GM18868 (cell line): ENCODE data around the gene CLDN2.

Experiments
- ATAC-seq: cut with Tn5 transposase; IDR thresholded peaks from one replicate; pipeline ENCODE4 v1.9.1; 2021; ENCODE audit warnings: mild to moderate bottlenecking, moderate library complexity; ENCODE audit not compliant: unreplicated experiment

CLDN2 gene

GRCh38 chrX:106917830-106918500 is 2.2 kb upstream of the CLDN2 start:
- no peak for ATAC-seq

GRCh38 chrX:106921637-106922036 is 1.4 kb downstream of the CLDN2 start:
- ATAC-seq: no peak

DNA sequence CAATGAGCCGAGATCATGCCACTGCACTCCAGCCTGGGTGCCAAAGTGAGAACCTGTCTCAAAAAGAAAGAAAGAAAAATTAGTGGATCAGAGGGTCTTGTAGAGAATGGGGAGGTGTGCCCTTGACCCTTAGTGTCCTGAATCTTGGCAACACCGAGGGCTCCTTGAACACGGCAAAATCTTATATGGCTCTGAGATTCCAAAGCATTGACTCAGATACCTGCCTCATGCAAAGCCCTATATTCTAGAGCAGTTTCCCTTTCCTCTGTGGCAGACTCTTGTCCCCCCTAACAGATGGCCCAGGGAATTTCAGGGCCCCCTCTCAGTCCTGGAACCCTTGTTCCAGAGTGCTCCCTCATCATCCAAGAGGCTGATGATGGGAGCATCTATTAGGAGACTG is 6.8 kb downstream of the CLDN2 start:
- ATAC-seq: no peak

GRCh38 chrX:106927700-106928099 is 7.5 kb downstream of the CLDN2 start:
- ATAC-seq: no peak

DNA sequence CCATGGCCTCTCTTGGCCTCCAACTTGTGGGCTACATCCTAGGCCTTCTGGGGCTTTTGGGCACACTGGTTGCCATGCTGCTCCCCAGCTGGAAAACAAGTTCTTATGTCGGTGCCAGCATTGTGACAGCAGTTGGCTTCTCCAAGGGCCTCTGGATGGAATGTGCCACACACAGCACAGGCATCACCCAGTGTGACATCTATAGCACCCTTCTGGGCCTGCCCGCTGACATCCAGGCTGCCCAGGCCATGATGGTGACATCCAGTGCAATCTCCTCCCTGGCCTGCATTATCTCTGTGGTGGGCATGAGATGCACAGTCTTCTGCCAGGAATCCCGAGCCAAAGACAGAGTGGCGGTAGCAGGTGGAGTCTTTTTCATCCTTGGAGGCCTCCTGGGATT is 8.0 kb downstream of the CLDN2 start:
- no peak for ATAC-seq

DNA sequence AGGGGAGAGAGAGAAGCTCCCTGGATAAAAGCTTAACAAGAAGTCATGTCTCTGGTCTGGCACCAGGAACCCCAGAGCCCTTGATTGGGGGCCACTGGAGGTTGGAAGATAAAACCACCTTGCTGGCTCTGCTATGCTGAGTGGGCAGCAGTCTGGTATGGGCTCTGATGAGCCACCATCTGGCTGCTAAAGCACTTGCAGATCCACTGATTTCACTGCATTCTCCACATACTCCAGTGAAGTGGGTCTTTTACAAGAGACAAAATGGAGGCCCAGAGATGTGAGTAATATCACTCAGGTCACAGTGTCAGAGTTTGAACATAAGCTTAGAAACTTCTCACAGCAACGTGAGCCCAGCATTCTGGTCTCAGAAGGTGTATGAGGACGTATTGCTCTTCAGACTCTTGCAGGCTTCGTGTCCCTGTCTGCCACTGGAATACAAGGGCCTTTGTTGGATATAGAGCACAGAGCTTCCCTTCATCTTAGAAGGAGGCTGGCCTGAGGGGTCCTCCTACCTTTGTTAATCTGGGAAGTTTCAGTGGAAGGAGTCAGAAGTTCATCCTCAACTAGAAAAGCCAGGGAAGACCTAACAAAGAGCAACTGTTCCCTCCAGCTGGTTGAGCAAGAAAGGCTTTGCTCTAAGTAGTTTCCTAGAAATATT is 11.8 kb downstream of the CLDN2 start:
- no peak for ATAC-seq

GRCh38 chrX:106932492-106932923 is 12.3 kb downstream of the CLDN2 start:
- ATAC-seq: no peak

- ATAC-seq: no peak
Observed at GRCh38 chrX:106932960-106933537, 12.8 kb downstream of the CLDN2 start.

DNA sequence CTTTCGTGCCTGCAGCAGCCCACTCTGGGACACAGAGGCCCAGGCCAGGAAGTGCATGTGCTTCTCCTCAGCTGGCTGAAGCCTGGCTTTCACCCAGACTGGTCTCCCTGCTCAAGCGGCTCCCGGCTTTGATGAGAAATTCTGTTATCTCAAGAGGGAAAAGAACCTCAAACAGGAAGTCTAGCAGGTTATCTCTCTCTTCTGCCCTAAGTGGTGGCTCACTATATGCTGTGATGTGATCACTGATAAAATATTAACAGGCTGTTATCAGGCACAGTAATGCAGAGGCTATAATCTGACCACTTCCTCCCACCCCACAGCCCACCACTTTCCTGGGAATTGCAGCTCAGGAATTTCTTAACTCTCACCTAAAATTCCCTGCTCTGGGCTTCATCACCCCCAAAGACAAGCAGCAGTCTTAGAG is 13.3 kb downstream of the CLDN2 start:
- ATAC-seq: no peak

DNA sequence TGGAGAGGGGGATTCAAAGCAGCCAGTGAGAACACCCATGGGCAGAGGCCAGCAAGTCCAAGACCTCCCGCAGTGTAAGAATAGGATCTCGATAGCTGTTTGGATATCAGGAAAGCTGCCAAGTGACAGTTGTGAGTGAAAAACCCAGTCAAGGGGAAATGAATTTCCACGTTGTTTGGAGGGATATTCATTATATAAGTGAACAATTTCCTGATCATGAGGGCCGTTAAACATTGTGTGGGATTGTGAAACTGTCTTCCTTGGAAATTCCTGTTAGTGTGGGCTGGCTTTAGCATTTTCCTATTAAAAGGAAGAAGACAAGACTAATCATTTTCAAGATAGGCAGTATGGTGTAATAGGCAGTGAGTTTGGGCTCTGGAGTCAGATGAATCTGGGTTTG is 15.0 kb downstream of the CLDN2 start:
- no peak for ATAC-seq

- no peak for ATAC-seq
Observed at GRCh38 chrX:106936246-106936645, 16.0 kb downstream of the CLDN2 start.

GRCh38 chrX:106939566-106939965 is 19.4 kb downstream of the CLDN2 start:
- ATAC-seq: no peak

DNA sequence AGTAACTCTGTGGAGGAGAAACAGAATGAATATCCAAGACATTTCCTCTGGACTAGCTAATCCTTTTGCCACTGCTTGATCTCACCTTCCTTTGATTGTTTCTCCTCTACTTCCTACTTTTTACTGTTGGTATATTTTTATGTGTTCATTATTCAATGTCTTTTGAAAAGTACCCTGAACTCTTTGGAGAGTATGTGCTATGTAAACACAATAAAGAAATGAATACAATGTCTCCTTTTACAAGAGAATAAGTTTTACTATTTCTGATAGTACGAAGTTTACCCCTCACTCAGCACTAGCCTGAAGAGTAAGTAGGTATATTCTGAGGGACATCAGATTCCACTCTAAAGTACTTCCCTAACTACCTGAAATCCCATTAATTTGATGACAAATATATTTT is 19.9 kb downstream of the CLDN2 start:
- no peak for ATAC-seq

DNA sequence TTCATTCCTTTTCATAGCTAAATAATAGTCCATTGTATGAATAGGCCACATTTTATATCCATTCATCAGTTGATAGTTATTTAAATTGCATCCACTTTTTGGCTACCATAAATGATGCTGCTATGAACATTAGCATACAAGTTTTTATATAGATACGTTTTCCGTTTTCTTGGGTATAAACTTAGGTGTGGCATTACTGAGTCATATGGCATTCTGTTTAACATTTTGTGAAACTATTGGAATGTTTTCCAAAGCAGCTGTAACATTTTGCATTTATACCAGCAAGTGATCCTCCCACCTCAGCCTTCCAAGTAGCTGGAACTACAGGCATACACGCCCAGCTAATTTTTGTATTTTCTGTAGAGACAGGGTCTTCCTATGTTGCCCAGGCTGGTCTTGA is 26.3 kb downstream of the CLDN2 start:
- ATAC-seq: no peak

DNA sequence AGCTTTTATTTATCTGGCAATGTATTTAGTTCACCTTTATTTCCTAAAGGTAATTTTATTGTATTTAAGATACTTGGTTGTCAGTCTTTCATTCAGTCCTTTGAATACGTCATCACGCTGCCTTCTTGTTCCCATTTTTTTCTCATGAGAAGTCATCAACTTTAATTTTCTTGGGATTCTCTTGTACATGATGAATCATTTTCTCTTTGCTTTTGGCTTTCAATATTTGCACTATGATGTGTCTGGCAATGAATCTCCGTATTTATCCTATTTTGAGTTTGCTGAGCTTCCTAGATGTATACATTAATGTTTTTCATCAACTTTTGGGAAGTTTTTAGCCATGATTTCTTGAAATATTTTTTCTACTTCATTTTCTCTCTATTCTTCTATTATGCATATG is 28.4 kb downstream of the CLDN2 start:
- ATAC-seq: no peak

DNA sequence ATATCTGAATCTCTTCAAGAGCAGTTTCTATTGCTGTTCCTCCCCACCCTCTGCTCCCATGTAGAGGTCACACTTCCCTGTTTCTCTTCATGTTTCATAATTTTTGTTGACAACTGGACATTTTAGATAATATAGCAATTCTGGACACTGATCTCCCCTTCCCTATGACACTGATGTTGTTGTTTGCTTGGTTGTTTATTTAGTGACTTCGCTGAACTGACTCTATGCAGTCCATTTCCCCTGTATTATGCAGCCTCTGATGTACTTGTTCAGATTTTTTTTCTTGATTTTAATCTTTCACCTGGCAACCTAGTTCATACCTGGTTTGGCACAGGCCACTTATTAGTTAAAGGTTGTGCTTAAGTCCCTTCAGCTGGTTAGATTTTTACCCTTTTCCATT is 29.2 kb downstream of the CLDN2 start:
- ATAC-seq: no peak

DNA sequence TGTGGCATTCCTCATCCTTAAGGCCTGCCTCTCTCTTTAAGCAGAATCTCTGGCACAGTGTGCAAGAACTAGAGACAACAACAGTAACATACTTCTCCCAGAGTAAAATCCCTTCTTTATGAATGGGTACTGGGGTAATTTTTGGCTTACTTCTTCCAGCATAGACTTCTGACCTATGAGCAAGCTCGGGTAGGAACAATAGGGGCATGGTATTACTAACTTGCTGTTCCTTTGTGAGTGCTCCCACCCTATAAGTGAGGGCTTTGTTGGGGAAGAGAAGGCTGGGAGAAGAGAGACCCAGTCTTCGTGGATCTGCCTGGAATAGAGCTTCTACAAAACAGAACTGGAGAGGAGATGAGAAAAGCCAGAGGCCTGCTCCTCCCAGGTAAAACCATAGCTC is 30.2 kb downstream of the CLDN2 start:
- no peak for ATAC-seq

DNA sequence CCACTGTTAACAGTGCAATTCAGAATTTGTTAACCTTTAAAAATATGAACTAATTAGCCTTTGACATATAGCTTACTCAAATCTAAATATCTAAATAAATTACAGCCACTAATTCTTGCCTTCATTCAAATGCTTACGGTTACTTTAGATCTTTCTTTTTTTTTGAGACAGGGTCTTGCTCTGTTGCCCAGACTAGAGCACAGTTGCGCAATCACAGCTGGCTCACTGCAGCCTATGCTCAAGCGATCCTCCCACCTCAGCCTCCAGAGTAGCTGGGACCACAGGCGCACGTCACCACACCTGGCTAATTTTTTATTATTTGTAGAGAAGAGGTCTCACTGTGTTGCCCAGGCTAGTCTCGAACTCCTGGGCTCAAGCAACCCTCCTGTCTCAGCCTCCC is 31.0 kb downstream of the CLDN2 start:
- ATAC-seq: no peak

DNA sequence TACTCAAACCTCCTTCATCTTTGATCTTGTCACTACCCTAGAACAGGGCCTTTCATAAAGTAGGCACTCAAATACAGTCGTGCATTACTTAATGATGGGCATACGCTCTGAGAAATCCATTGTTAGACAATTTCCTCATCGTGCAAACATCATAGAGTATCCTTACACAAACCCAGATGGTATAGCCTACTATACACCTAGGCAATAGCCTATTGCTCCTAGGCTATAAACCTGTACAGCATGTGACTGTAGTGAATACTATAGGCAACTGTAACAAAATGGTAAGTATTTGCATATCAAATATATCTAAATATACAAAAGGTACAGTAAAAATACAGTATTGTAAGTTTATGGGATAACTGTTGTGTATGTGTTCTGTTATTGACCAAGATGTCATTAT is 31.9 kb downstream of the CLDN2 start:
- ATAC-seq: no peak

GRCh38 chrX:106952538-106952937 is 32.3 kb downstream of the CLDN2 start:
- ATAC-seq: no peak

GRCh38 chrX:106952988-106953387 is 32.8 kb downstream of the CLDN2 start:
- ATAC-seq: no peak

DNA sequence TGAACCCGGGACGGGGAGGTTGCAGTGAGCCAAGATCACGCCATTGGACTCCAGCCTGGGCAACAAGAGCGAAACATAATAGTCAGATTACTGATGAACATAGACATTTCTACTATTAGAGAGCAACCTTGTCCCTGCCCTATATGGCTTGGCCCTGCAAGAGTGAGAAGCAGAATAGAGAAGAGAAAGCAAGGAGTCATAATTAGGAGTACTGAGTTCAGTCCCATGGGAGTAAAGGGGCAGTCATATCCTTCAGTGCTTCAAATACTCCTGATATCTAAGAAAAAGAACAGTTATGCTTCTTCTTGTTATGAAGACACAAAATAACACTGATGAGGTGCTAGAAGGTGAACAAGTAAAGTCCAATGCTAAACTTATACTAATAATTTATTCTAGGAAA is 33.8 kb downstream of the CLDN2 start:
- peak; percentile 70 for ATAC-seq
